Posterior cingulate gyrus (tissue), 11 donors: ENCODE measurements around the gene ADAM10.

Experiments
- DNase-seq, 10 donors: peaks; one replicate each; pipeline versions ENCODE4 v3.0.0 to v3.0.0-alpha.2; 2020 to 2021; ENCODE audit warnings: mixed read lengths in 3 of 10
- intact Hi-C: fragments of 100-400 bp; cut with DNase I; formaldehyde crosslinking; loops from one replicate; pipeline ENCODE4 v1.15.1; 2023

The ADAM10 gene

GRCh38 chr15:58684036-58684710 lies 65.3 kb downstream of the ADAM10 start:
- no peak for DNase-seq
- intact Hi-C loops, result no loop called here

- intact Hi-C loops, result no loop called here
- no peak for DNase-seq
Observed at GRCh38 chr15:58682234-58682633, 67.3 kb downstream of the ADAM10 start.

GRCh38 chr15:58678683-58679082 lies 70.8 kb downstream of the ADAM10 start:
- intact Hi-C loops, result loop anchor here (5.0 kb wide), 1 partner anchor 69 kb away; the partner anchor contains the start of gene ADAM10
- no peak for DNase-seq

GRCh38 chr15:58677426-58677825 lies 72.1 kb downstream of the ADAM10 start:
- intact Hi-C loops, result loop anchor here (5.0 kb wide), 1 partner anchor 70 kb away; the partner anchor contains the start of gene ADAM10
- DNase-seq, result no peak

GRCh38 chr15:58676766-58677165 lies 72.7 kb downstream of the ADAM10 start:
- intact Hi-C loops, result loop anchor here (5.0 kb wide), 1 partner anchor 71 kb away; the partner anchor contains the start of gene ADAM10
- DNase-seq, result no peak

GRCh38 chr15:58671186-58671585 lies 78.3 kb downstream of the ADAM10 start:
- intact Hi-C loops, result loop anchor here (5.0 kb wide), 1 partner anchor 86 kb away; no protein-coding TSS in a partner anchor
- DNase-seq, result no peak

- no peak for DNase-seq
- intact Hi-C loops, result no loop called here
Observed at GRCh38 chr15:58669108-58669507, 80.4 kb downstream of the ADAM10 start.

GRCh38 chr15:58666957-58667356 lies 82.5 kb downstream of the ADAM10 start:
- no peak for DNase-seq
- intact Hi-C loops, result no loop called here

- no peak for DNase-seq
- intact Hi-C loops, result no loop called here
Observed at GRCh38 chr15:58665672-58666071, 83.8 kb downstream of the ADAM10 start.

GRCh38 chr15:58650102-58650501 lies 99.4 kb downstream of the ADAM10 start:
- intact Hi-C loops, result no loop called here
- DNase-seq, result no peak

GRCh38 chr15:58649175-58649574 lies 100.3 kb downstream of the ADAM10 start:
- intact Hi-C loops, result no loop called here
- no peak for DNase-seq

GRCh38 chr15:58643996-58644395 lies 105.5 kb downstream of the ADAM10 start:
- no peak for DNase-seq
- intact Hi-C loops, result no loop called here

GRCh38 chr15:58641660-58642059 lies 107.8 kb downstream of the ADAM10 start:
- intact Hi-C loops, result no loop called here
- no peak for DNase-seq

- no peak for DNase-seq
- intact Hi-C loops, result no loop called here
Observed at GRCh38 chr15:58639992-58640391, 109.5 kb downstream of the ADAM10 start.

GRCh38 chr15:58639002-58639756 lies 110.3 kb downstream of the ADAM10 start:
- no peak for DNase-seq
- intact Hi-C loops, result no loop called here

GRCh38 chr15:58632789-58633188 lies 116.7 kb downstream of the ADAM10 start:
- DNase-seq, result no peak
- intact Hi-C loops, result no loop called here

- DNase-seq, result no peak
- intact Hi-C loops, result no loop called here
Observed at GRCh38 chr15:58631319-58631718, 118.2 kb downstream of the ADAM10 start.

- no peak for DNase-seq
- intact Hi-C loops, result no loop called here
Observed at GRCh38 chr15:58629625-58630024, 119.9 kb downstream of the ADAM10 start.

GRCh38 chr15:58628206-58628947 lies 121.1 kb downstream of the ADAM10 start:
- intact Hi-C loops, result no loop called here
- no peak for DNase-seq

GRCh38 chr15:58627701-58628100 lies 121.8 kb downstream of the ADAM10 start:
- intact Hi-C loops, result no loop called here
- no peak for DNase-seq

GRCh38 chr15:58627046-58627445 lies 122.5 kb downstream of the ADAM10 start:
- intact Hi-C loops, result no loop called here

More at GRCh38 chr15:58627046-58627445, 122.5 kb downstream of the ADAM10 start:
- DNase-seq, result no peak
